GM23338 (cell line): ENCODE results near the gene ETV6. TPM values are rescaled to one million over a fixed set of nuclear protein-coding genes. Genes with fewer than 3 reads are reported as not detected.

Experiments used
- ATAC-seq: fragments of 200-7000 bp; cut with Tn5 transposase; 3 replicates; pipeline ENCODE4 v1.9.1; 2020
- DNase-seq: peaks from one replicate; pipeline ENCODE4 v3.0.0-alpha.2; 2015; ENCODE audit warnings: low spot score
- H2AFZ ChIP-seq: fragments of 200-600 bp; sonication (generic); 2 replicates; pipeline ENCODE4 v1.8.0; 2016; ENCODE audit warnings: antibody characterized with exemption, mild to moderate bottlenecking, moderate library complexity
- H3F3A ChIP-seq: fragments of 200-600 bp; sonication (generic); replicated peaks from 2 replicates; pipeline ENCODE4 v1.8.0; 2017; ENCODE audit warnings: antibody characterized with exemption, mixed run types, low read depth
- H3K27ac ChIP-seq: fragments of 200-600 bp; sonication (generic); 2 replicates; pipeline ENCODE4 v1.6.1; 2016; ENCODE audit warnings: low read depth
- H3K27me3 ChIP-seq: fragments of 200-600 bp; sonication (generic); 2 replicates; pipeline ENCODE4 v1.8.0; 2016; ENCODE audit warnings: mild to moderate bottlenecking, mixed run types, moderate library complexity; ENCODE audit not compliant: insufficient read depth
- H3K36me3 ChIP-seq: fragments of 200-600 bp; sonication (generic); 2 replicates; pipeline ENCODE4 v1.8.0; 2016; ENCODE audit warnings: mild to moderate bottlenecking; ENCODE audit not compliant: insufficient read depth
- H3K4me1 ChIP-seq: fragments of 200-600 bp; sonication (generic); 2 replicates; pipeline ENCODE4 v1.8.0; 2016; ENCODE audit warnings: mild to moderate bottlenecking, moderate library complexity; ENCODE audit not compliant: insufficient read depth
- H3K4me2 ChIP-seq: fragments of 200-600 bp; sonication (generic); 2 replicates; pipeline ENCODE4 v1.7.1; 2017; ENCODE audit warnings: mixed run types
- H3K4me3 ChIP-seq: fragments of 200-600 bp; sonication (generic); 2 replicates; pipeline ENCODE4 v1.6.1; 2016; ENCODE audit warnings: mixed run types
- H3K79me2 ChIP-seq: fragments of 200-600 bp; sonication (generic); replicated peaks from 2 replicates; pipeline ENCODE4 v1.8.0; 2017; ENCODE audit warnings: mild to moderate bottlenecking; ENCODE audit not compliant: insufficient read depth
- H3K9me2 ChIP-seq: fragments of 200-600 bp; sonication (generic); 2 replicates; pipeline ENCODE4 v1.8.0; 2017; ENCODE audit not compliant: insufficient read depth
- H4K20me1 ChIP-seq: fragments of 200-600 bp; sonication (generic); replicated peaks from 2 replicates; pipeline ENCODE4 v1.8.0; 2017; ENCODE audit warnings: mild to moderate bottlenecking; ENCODE audit not compliant: insufficient read depth
- H3K27ac Mint-ChIP-seq: 2 replicates; pipeline ENCODE4 v1.8.0; 2020; ENCODE audit warnings: inconsistent platforms, mild to moderate bottlenecking, moderate library complexity, mixed read lengths
- H3K27me3 Mint-ChIP-seq: 3 replicates; pipeline ENCODE4 v1.8.0; 2022; ENCODE audit warnings: low read depth, mild to moderate bottlenecking, moderate library complexity, mixed read lengths, inconsistent platforms; ENCODE audit not compliant: insufficient read depth, poor library complexity
- H3K36me3 Mint-ChIP-seq: 3 replicates; pipeline ENCODE4 v1.8.0; 2021; ENCODE audit warnings: low read depth, mild to moderate bottlenecking, inconsistent platforms, moderate library complexity, mixed read lengths
- H3K4me1 Mint-ChIP-seq: 3 replicates; pipeline ENCODE4 v1.8.0; 2020; ENCODE audit warnings: mild to moderate bottlenecking, inconsistent platforms, mixed read lengths
- H3K4me3 Mint-ChIP-seq: 3 replicates; pipeline ENCODE4 v1.8.0; 2021; ENCODE audit warnings: moderate library complexity, mild to moderate bottlenecking, inconsistent platforms, mixed read lengths
- H3K9me3 Mint-ChIP-seq: 3 replicates; pipeline ENCODE4 v1.8.0; 2020; ENCODE audit warnings: moderate library complexity, mild to moderate bottlenecking, inconsistent platforms, mixed read lengths
- CREB1 ChIP-seq: fragments of 250-450 bp; sonication (Bioruptor Pico); IDR thresholded peaks from 2 replicates; pipeline ENCODE4 v1.5.0; 2020; ENCODE audit warnings: low read depth, mild to moderate bottlenecking, moderate library complexity
- EZH2 ChIP-seq: fragments of 200-600 bp; sonication (generic); IDR thresholded peaks from one replicate; pipeline ENCODE4 v1.8.0; 2017; ENCODE audit warnings: antibody characterized with exemption, mild to moderate bottlenecking, low read depth; ENCODE audit not compliant: unreplicated experiment
- NANOG ChIP-seq: IDR thresholded peaks from 2 replicates; pipeline ENCODE4 v1.6.1; 2016; ENCODE audit warnings: antibody characterized with exemption, borderline replicate concordance
- REST ChIP-seq: IDR thresholded peaks from one replicate; pipeline ENCODE4 v1.6.1; 2018; ENCODE audit warnings: antibody characterized with exemption; ENCODE audit not compliant: unreplicated experiment
- STAT1 ChIP-seq: IDR thresholded peaks from one replicate; pipeline ENCODE4 v1.6.1; 2016; ENCODE audit warnings: antibody characterized with exemption; ENCODE audit not compliant: unreplicated experiment
- ZNF114 ChIP-seq: fragments of 250-450 bp; sonication (Bioruptor Pico); IDR thresholded peaks from 2 replicates; pipeline ENCODE4 v1.5.0; 2020; ENCODE audit warnings: mild to moderate bottlenecking, moderate library complexity
- polyA plus RNA-seq: library from polyadenylated mRNA; unstranded; fragments of >200 nt; fragmentation: Nextera tagmentation; extraction: Ambion mirVana; gene quantifications from 2 replicates; pipeline ENCODE4 v1.2.1, GENCODE V29; 2016
- total RNA-seq: library from RNA; depleted of rRNA; stranded (reverse); fragments of >200 nt; shearing (Covaris generic); gene quantifications from 2 replicates; pipeline ENCODE4 v1.2.3, GENCODE V29; 2014
- TF ChIP-seq, protein P1 (sequence below): fragments of 250-450 bp; sonication (Bioruptor Pico); IDR thresholded peaks from 2 replicates; pipeline ENCODE4 v1.5.0; 2020; ENCODE audit warnings: mild to moderate bottlenecking, moderate library complexity
- TF ChIP-seq, protein P2 (sequence below): IDR thresholded peaks from 2 replicates; pipeline ENCODE4 v1.6.1; 2016; ENCODE audit warnings: antibody characterized with exemption

The ETV6 gene
- total and polyA plus RNA-seq, 2 experiments from 2014 or later, result 7.5 to 15.1 TPM

DNA sequence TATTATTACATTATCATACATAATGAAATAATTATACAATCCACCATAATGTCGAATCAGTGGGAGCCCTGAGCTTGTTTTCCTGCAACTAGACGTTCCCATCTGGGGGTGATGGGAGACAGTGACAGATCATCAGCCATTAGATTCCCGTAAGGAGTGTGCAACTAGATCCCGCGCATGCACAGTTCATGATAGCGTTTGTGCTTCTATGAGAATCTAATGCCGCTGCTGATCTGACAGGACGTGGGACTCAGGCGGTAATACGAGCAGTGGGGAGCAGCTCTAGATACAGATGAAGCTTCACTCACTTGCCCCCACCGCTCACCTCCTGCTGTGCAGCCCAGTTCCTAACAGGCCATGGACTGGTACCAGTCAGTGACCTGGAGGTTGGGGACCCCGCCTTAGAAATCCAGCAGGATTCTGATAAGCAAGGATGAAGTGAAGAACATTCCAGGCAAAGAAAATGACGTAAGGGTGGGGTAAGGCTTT is 204.6 kb downstream of the ETV6 start (continued):
- TF ChIP-seq CREB1 (CRISPR knock-in tag), result no peak

DNA sequence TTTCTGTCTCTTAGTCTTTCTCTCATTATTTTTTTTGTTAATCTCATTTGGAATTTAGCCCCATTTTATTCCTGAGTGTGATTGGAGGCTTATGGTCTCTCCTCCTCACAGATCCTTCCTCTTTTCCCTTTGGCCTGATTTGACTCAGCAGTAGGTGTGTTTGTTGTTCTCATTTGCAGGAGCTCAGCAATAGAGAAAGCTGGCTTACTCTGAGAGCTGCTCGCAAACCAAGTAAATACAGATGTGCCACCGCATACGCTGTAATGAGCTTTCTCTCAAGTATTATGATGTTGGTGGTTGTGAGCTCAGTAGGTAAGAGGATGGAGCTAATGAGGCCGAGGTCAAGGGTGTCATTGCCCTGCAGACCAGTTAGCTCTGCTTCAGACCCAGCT is 206.5 kb downstream of the ETV6 start:
- Mint-ChIP-seq H3K9me3 (no peaks in the 10 kb centered on the region), H3K27me3 (peaks cover 4% of the 10 kb centered on the region), H3K4me1 (peaks cover 59% of the 10 kb centered on the region), H3K4me3 (peak overlapping the region; percentile 35), H3K36me3 (peaks cover 15% of the 10 kb centered on the region), H3K27ac (peak overlapping the region; percentile 95)
- Histone ChIP-seq H3K27me3 (no peaks in the 10 kb centered on the region), H3K9me2 (no peaks in the 10 kb centered on the region), H3K36me3 (no peaks in the 10 kb centered on the region; the same call in 1 of the 2 replicates), H3K4me3 (no peak overlapping the region), H3K79me2 (no peaks in the 10 kb centered on the region), H3K4me2 (peak overlapping the region; percentile 6; the same call in 1 of the 2 replicates), H3K4me1 (peaks cover 36% of the 10 kb centered on the region), H2AFZ (no peak overlapping the region), H3F3A (0 out of 2 replicates have a peak, but pooled peaks cover 6% of the 10 kb centered on the region), H3K27ac (peak overlapping the region; percentile 91), H4K20me1 (no peaks in the 10 kb centered on the region)
- ATAC-seq, result peak; percentile 47
- DNase-seq, result no peak
- TF ChIP-seq ZNF114 (CRISPR knock-in tag) (no peak), CREB1 (CRISPR knock-in tag) (no peak), EZH2 (no peak), NANOG (no peak), REST (no peak), STAT1 (no peak)
- TF ChIP-seq, protein P1, sequence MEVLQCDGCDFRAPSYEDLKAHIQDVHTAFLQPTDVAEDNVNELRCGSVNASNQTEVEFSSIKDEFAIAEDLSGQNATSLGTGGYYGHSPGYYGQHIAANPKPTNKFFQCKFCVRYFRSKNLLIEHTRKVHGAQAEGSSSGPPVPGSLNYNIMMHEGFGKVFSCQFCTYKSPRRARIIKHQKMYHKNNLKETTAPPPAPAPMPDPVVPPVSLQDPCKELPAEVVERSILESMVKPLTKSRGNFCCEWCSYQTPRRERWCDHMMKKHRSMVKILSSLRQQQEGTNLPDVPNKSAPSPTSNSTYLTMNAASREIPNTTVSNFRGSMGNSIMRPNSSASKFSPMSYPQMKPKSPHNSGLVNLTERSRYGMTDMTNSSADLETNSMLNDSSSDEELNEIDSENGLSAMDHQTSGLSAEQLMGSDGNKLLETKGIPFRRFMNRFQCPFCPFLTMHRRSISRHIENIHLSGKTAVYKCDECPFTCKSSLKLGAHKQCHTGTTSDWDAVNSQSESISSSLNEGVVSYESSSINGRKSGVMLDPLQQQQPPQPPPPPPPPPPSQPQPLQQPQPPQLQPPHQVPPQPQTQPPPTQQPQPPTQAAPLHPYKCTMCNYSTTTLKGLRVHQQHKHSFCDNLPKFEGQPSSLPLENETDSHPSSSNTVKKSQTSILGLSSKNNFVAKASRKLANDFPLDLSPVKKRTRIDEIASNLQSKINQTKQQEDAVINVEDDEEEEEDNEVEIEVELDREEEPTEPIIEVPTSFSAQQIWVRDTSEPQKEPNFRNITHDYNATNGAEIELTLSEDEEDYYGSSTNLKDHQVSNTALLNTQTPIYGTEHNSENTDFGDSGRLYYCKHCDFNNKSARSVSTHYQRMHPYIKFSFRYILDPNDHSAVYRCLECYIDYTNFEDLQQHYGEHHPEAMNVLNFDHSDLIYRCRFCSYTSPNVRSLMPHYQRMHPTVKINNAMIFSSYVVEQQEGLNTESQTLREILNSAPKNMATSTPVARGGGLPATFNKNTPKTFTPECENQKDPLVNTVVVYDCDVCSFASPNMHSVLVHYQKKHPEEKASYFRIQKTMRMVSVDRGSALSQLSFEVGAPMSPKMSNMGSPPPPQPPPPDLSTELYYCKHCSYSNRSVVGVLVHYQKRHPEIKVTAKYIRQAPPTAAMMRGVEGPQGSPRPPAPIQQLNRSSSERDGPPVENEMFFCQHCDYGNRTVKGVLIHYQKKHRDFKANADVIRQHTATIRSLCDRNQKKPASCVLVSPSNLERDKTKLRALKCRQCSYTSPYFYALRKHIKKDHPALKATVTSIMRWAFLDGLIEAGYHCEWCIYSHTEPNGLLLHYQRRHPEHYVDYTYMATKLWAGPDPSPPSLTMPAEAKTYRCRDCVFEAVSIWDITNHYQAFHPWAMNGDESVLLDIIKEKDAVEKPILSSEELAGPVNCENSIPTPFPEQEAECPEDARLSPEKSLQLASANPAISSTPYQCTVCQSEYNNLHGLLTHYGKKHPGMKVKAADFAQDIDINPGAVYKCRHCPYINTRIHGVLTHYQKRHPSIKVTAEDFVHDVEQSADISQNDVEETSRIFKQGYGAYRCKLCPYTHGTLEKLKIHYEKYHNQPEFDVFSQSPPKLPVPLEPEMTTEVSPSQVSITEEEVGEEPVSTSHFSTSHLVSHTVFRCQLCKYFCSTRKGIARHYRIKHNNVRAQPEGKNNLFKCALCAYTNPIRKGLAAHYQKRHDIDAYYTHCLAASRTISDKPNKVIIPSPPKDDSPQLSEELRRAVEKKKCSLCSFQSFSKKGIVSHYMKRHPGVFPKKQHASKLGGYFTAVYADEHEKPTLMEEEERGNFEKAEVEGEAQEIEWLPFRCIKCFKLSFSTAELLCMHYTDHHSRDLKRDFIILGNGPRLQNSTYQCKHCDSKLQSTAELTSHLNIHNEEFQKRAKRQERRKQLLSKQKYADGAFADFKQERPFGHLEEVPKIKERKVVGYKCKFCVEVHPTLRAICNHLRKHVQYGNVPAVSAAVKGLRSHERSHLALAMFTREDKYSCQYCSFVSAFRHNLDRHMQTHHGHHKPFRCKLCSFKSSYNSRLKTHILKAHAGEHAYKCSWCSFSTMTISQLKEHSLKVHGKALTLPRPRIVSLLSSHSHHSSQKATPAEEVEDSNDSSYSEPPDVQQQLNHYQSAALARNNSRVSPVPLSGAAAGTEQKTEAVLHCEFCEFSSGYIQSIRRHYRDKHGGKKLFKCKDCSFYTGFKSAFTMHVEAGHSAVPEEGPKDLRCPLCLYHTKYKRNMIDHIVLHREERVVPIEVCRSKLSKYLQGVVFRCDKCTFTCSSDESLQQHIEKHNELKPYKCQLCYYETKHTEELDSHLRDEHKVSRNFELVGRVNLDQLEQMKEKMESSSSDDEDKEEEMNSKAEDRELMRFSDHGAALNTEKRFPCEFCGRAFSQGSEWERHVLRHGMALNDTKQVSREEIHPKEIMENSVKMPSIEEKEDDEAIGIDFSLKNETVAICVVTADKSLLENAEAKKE (CRISPR knock-in tag), result no peak
- TF ChIP-seq, protein P2, sequence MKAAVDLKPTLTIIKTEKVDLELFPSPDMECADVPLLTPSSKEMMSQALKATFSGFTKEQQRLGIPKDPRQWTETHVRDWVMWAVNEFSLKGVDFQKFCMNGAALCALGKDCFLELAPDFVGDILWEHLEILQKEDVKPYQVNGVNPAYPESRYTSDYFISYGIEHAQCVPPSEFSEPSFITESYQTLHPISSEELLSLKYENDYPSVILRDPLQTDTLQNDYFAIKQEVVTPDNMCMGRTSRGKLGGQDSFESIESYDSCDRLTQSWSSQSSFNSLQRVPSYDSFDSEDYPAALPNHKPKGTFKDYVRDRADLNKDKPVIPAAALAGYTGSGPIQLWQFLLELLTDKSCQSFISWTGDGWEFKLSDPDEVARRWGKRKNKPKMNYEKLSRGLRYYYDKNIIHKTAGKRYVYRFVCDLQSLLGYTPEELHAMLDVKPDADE, result no peak
